Measurements from ENCODE around the gene UGT1A9. TPM values are rescaled to one million over a fixed set of nuclear protein-coding genes. Genes with fewer than 3 reads are reported as not detected.
"Not testable (repeated sequence)": the region's sequence is repeated elsewhere in the genome, so short reads cannot be mapped to it uniquely, and the experiment has no call there.

The UGT1A9 gene
- total RNA-seq, 1 experiment from 2014 or later: not detected

- DNase-seq: no peak
- Histone ChIP-seq H3K36me3 (replicated peaks; ENCODE audit: control insufficient read depth, insufficient read depth, low read length) (no peaks in the 10 kb centered on the region), H3K4me3 (ENCODE audit: insufficient read depth, low read depth, low read length) (no peak within 1 kb of the TSS), H3K27me3 (ENCODE audit: control insufficient read depth, insufficient read depth, low read length) (no peaks in the 10 kb centered on the region)
These were observed 41.0 kb downstream of the UGT1A9 start, which contains the start of gene UGT1A5 for GRCh38 chr2:233712611-233713261. Gene UGT1A5, plus strand, starts transcription at chr2:233712907. Its CDS starts 85 bp downstream, at chr2:233712992.

- H3K36me3 ChIP-seq (replicated peaks; ENCODE audit: control insufficient read depth, insufficient read depth, low read length): no peaks in the 10 kb centered on the region
- H3K4me3 ChIP-seq (ENCODE audit: insufficient read depth, low read depth, low read length): no peak overlapping the region
- no peaks in the 10 kb centered on the region for H3K27me3 ChIP-seq (ENCODE audit: control insufficient read depth, insufficient read depth, low read length)
- DNase-seq: no peak
These were observed 41.5 kb downstream of the UGT1A9 start for GRCh38 chr2:233713262-233713615.

DNA sequence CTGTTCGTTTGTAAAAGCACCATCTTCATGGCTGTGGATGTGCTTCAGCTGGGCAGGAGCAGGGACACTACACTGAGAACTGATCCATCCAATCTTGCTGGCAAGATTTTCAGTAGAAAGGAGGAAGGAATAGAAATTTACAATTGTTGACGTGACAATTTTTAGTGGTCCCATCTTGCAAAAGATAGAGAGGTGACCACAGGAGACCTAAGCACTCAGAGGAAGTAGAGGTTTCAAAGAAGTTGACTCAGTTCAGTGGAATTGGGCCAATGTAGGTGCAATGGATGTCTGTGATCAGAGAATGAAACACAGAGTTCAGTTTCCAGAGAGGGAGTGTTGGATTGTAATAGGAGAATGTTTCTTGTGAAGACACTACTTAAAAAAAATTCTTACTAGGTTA is 42.4 kb downstream of the UGT1A9 start:
- no peak for DNase-seq
- Histone ChIP-seq H3K27me3 (ENCODE audit: control insufficient read depth, insufficient read depth, low read length) (no peaks in the 10 kb centered on the region), H3K36me3 (replicated peaks; ENCODE audit: control insufficient read depth, insufficient read depth, low read length) (no peaks in the 10 kb centered on the region), H3K4me3 (ENCODE audit: insufficient read depth, low read depth, low read length) (no peak overlapping the region)

- H3K36me3 ChIP-seq (replicated peaks; ENCODE audit: control insufficient read depth, insufficient read depth, low read length): no peaks in the 10 kb centered on the region
- no peak within 1 kb of the TSS for H3K4me3 ChIP-seq (ENCODE audit: insufficient read depth, low read depth, low read length)
- H3K27me3 ChIP-seq (ENCODE audit: control insufficient read depth, insufficient read depth, low read length): no peaks in the 10 kb centered on the region
- no peak for DNase-seq
These were observed 46.9 kb downstream of the UGT1A9 start, which contains the start of gene UGT1A4 for GRCh38 chr2:233718552-233718951. Gene UGT1A4, plus strand, starts transcription at chr2:233718736. Its CDS starts 85 bp downstream, at chr2:233718821.

- no peak for DNase-seq
- no peak within 1 kb of the TSS for H3K4me3 ChIP-seq (ENCODE audit: insufficient read depth, low read depth, low read length)
These were observed 57.1 kb downstream of the UGT1A9 start, which contains the start of gene UGT1A3 for GRCh38 chr2:233728723-233729301. Gene UGT1A3, plus strand, starts transcription at chr2:233729042. Its CDS starts 85 bp downstream, at chr2:233729127.

GRCh38 chr2:233736868-233737653 is 65.4 kb downstream of the UGT1A9 start:
- H3K36me3 ChIP-seq (replicated peaks; ENCODE audit: control insufficient read depth, insufficient read depth, low read length); H3K4me3 ChIP-seq (ENCODE audit: insufficient read depth, low read depth, low read length); H3K27me3 ChIP-seq (ENCODE audit: control insufficient read depth, insufficient read depth, low read length); DNase-seq: not testable (repeated sequence)

More at GRCh38 chr2:233728723-233729301, 57.1 kb downstream of the UGT1A9 start, which contains the start of gene UGT1A3:
- Histone ChIP-seq H3K27me3 (ENCODE audit: control insufficient read depth, insufficient read depth, low read length) (no peaks in the 10 kb centered on the region), H3K36me3 (replicated peaks; ENCODE audit: control insufficient read depth, insufficient read depth, low read length) (no peaks in the 10 kb centered on the region)

GRCh38 chr2:233740870-233741269 is 69.2 kb downstream of the UGT1A9 start:
- Histone ChIP-seq H3K4me3 (ENCODE audit: insufficient read depth, low read depth, low read length) (no peak overlapping the region), H3K27me3 (ENCODE audit: control insufficient read depth, insufficient read depth, low read length) (no peaks in the 10 kb centered on the region), H3K36me3 (replicated peaks; ENCODE audit: control insufficient read depth, insufficient read depth, low read length) (no peaks in the 10 kb centered on the region)
- no peak for DNase-seq

DNA sequence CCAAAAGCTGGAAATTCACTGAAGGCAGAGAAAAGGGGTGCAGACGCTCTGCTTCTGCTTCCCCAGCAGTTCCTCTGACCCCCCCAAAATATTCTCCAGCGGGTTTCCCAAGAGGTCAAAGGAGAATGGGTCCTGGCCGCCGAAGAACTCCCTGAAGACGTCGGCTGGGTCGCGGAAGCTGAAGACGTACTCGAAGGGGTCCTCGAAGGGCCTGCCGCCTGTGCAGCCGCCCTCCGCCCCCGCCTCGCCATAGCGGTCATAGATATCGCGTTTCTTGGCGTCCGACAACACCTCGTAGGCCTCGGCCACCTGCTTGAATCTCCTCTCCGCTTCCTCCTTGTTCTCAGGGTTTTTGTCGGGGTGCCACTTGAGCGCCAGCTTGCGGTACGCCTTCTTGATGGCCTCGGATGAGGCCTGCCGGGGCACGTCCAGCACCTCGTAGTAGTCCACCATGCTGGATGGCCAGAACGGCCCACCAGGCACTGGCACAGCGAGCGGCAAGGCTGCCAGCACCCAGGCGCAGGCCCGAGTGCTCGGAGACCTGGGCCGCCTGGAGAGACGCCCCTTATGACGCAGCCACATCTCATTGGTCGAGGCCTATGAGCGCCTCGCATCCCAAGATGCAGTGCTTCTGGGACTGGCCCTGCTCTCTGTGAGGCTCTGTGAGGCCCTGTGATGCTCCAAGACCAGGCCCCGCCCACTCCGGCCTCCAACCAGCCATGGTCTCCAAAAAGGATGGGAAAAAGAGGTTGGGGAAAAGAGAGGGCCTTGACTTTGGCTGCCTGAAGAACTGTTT is 72.0 kb downstream of the UGT1A9 start:
- Histone ChIP-seq H3K36me3 (replicated peaks; ENCODE audit: control insufficient read depth, insufficient read depth, low read length) (no peaks in the 10 kb centered on the region), H3K4me3 (ENCODE audit: insufficient read depth, low read depth, low read length) (no peak overlapping the region), H3K27me3 (ENCODE audit: control insufficient read depth, insufficient read depth, low read length) (no peaks in the 10 kb centered on the region)
- no peak for DNase-seq

DNA sequence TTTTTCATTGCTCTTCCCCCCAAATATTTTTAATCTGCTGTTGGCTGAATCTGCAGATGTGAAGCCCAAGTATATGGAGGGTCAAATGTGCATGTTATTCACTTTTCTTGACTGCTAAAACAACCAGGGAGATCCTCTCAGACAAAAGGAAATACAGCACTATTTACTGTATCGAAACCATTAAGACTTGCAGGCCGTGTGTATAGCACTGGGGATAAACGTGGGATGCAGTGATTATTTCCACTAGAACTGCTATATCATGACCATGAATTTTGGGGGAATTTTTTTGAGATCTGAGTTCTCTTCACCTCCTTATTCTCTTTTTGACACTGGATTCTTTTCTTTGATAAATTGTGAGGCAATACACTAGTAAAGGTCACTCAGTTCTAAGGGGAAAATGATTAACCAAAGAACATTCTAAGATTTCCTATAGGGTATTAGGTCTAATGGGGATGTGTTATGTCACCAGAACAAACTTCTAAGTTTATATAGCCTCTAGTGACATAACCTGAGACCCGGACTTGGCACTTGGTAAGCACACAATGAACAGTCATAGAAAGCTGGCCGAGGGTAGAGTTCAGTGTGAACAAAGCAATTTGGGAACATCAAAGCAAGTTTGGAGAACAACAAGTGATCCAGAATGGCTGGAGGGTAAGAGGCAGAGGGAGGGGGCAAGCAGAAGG is 73.5 kb downstream of the UGT1A9 start:
- Histone ChIP-seq H3K4me3 (ENCODE audit: insufficient read depth, low read depth, low read length) (no peak overlapping the region), H3K36me3 (replicated peaks; ENCODE audit: control insufficient read depth, insufficient read depth, low read length) (no peaks in the 10 kb centered on the region), H3K27me3 (ENCODE audit: control insufficient read depth, insufficient read depth, low read length) (no peaks in the 10 kb centered on the region)
- DNase-seq: no peak

DNA sequence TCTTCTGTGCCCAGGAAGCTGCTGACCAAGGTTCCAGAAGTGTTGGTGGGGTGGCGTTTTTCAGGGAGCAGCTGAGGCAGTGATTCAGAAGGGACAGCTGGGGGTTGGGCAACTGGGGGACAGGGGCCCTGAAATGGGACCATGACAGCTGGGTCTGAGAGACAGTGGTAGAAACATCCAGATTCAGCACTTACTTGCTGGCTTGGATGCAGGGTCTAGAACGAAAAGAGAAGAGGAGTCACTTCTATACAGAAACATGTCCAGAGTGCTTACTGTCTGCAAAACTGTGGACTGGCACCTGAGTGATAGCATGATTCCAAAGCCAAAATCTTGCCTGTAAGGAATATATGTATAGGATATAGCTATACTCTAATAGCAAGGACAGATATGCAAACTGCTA is 74.1 kb downstream of the UGT1A9 start:
- H3K27me3 ChIP-seq (ENCODE audit: control insufficient read depth, insufficient read depth, low read length); H3K4me3 ChIP-seq (ENCODE audit: insufficient read depth, low read depth, low read length); H3K36me3 ChIP-seq (replicated peaks; ENCODE audit: control insufficient read depth, insufficient read depth, low read length); DNase-seq: not testable (repeated sequence)

GRCh38 chr2:233746475-233747282 is 75.0 kb downstream of the UGT1A9 start:
- no peaks in the 10 kb centered on the region for H3K36me3 ChIP-seq (replicated peaks; ENCODE audit: control insufficient read depth, insufficient read depth, low read length)
- no peaks in the 10 kb centered on the region for H3K27me3 ChIP-seq (ENCODE audit: control insufficient read depth, insufficient read depth, low read length)
- H3K4me3 ChIP-seq (ENCODE audit: insufficient read depth, low read depth, low read length): no peak overlapping the region
- DNase-seq: no peak

- Histone ChIP-seq H3K36me3 (replicated peaks; ENCODE audit: control insufficient read depth, insufficient read depth, low read length) (no peaks in the 10 kb centered on the region), H3K4me3 (ENCODE audit: insufficient read depth, low read depth, low read length) (no peak overlapping the region), H3K27me3 (ENCODE audit: control insufficient read depth, insufficient read depth, low read length) (no peaks in the 10 kb centered on the region)
- no peak for DNase-seq
These were observed 75.5 kb downstream of the UGT1A9 start for GRCh38 chr2:233747283-233747544.

GRCh38 chr2:233750689-233751088 is 79.0 kb downstream of the UGT1A9 start:
- not testable (repeated sequence) for H3K4me3 ChIP-seq (ENCODE audit: insufficient read depth, low read depth, low read length); H3K36me3 ChIP-seq (replicated peaks; ENCODE audit: control insufficient read depth, insufficient read depth, low read length); H3K27me3 ChIP-seq (ENCODE audit: control insufficient read depth, insufficient read depth, low read length); DNase-seq

Measured in H7 (cell line).